Left forelimb (tissue), 1 donor: Measurements from ENCODE around the gene EXOSC5.

Source experiments
- DNase-seq: peaks from one replicate; pipeline ENCODE4 v3.0.0-alpha.2; 2018; ENCODE audit warnings: low spot score

Gene EXOSC5

GRCh38 chr19:41341669-41342490, 55.3 kb downstream of the EXOSC5 start:
- DNase-seq = no peak

- no peak for DNase-seq
Observed at GRCh38 chr19:41339936-41340335, 57.2 kb downstream of the EXOSC5 start.
